Measurements from ENCODE around the gene TP53AIP1.

The TP53AIP1 gene

GRCh38 chr11:128942817-128943427 lies at the start of gene TP53AIP1:
TSS of gene TP53AIP1 (minus strand) at chr11:128942871. CDS start at chr11:128937818, 5,053 bp downstream.
- DNase-seq (ENCODE audit: low spot score), result no peak

GRCh38 chr11:128988242-128988970 lies 45.7 kb upstream of the TP53AIP1 start:
- no peak for DNase-seq (ENCODE audit: low spot score)

GRCh38 chr11:128985880-128986279 lies 43.2 kb upstream of the TP53AIP1 start:
- no peak for DNase-seq (ENCODE audit: low spot score)

GRCh38 chr11:128983023-128983422 lies 40.4 kb upstream of the TP53AIP1 start:
- no peak for DNase-seq (ENCODE audit: low spot score)

GRCh38 chr11:128981254-128981653 lies 38.6 kb upstream of the TP53AIP1 start:
- no peak for DNase-seq (ENCODE audit: low spot score)

- DNase-seq (ENCODE audit: low spot score), result no peak
Measured at GRCh38 chr11:128970598-128971190, 28.0 kb upstream of the TP53AIP1 start.

- no peak for DNase-seq (ENCODE audit: low spot score)
Measured at GRCh38 chr11:128968916-128969315, 26.2 kb upstream of the TP53AIP1 start.

GRCh38 chr11:128967578-128967977 lies 24.9 kb upstream of the TP53AIP1 start:
- no peak for DNase-seq (ENCODE audit: low spot score)

GRCh38 chr11:128965485-128965884 lies 22.8 kb upstream of the TP53AIP1 start:
- DNase-seq (ENCODE audit: low spot score), result no peak

GRCh38 chr11:128964463-128964930 lies 21.8 kb upstream of the TP53AIP1 start:
- no peak for DNase-seq (ENCODE audit: low spot score)

GRCh38 chr11:128963744-128964325 lies 21.2 kb upstream of the TP53AIP1 start:
- DNase-seq (ENCODE audit: low spot score), result no peak

- no peak for DNase-seq (ENCODE audit: low spot score)
Measured at GRCh38 chr11:128962896-128963295, 20.2 kb upstream of the TP53AIP1 start.

- DNase-seq (ENCODE audit: low spot score), result no peak
Measured at GRCh38 chr11:128961645-128962044, 19.0 kb upstream of the TP53AIP1 start.

GRCh38 chr11:128957202-128957482 lies 14.5 kb upstream of the TP53AIP1 start:
- no peak for DNase-seq (ENCODE audit: low spot score)

- peak; percentile 70 for DNase-seq (ENCODE audit: low spot score)
Measured at GRCh38 chr11:128956401-128957201, 13.9 kb upstream of the TP53AIP1 start.

GRCh38 chr11:128955636-128956035 lies 13.0 kb upstream of the TP53AIP1 start:
- no peak for DNase-seq (ENCODE audit: low spot score)

GRCh38 chr11:128953151-128953550 lies 10.5 kb upstream of the TP53AIP1 start:
- no peak for DNase-seq (ENCODE audit: low spot score)

GRCh38 chr11:128949791-128950454 lies 7.3 kb upstream of the TP53AIP1 start:
- no peak for DNase-seq (ENCODE audit: low spot score)

- DNase-seq (ENCODE audit: low spot score), result no peak
Measured at GRCh38 chr11:128948583-128948982, 5.9 kb upstream of the TP53AIP1 start.

- DNase-seq (ENCODE audit: low spot score), result no peak
Measured at GRCh38 chr11:128947773-128948172, 5.1 kb upstream of the TP53AIP1 start.

GRCh38 chr11:128946648-128947047 lies 4.0 kb upstream of the TP53AIP1 start:
- no peak for DNase-seq (ENCODE audit: low spot score)

Data from hepatic stellate cell (primary cell).